NCI-H1105 treated with DMSO at 0.1 percent for 48 hours (cell line): Measurements from ENCODE around the gene OFD1.

ENCODE experiments used
- DNase-seq: peaks from one replicate; lab custom pipeline; 2025; lab: John Stamatoyannopoulos, UW

Gene OFD1

GRCh38 chrX:13793897-13794296 lies 59.3 kb downstream of the OFD1 start:
- no peak for DNase-seq

DNA sequence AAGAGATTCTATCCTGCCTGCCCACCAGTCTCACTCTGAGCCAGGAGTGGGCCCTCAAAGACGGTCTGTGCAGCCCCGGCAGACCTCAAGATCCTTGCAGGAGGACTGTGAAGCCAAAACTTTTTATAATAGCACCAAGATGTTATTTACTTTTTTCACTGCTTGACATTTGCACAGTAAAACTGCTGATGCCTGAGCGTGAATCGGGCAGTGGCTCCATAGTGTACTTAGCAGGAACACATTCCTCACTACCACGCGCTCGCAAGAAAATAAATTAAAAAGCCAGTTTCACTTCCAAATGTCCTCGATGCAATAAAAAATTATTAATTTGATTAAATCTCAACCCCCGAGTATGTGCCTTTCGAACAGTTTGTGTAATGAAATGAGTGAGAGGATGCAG lies 59.9 kb downstream of the OFD1 start:
- no peak for DNase-seq

GRCh38 chrX:13797512-13797911 lies 63.0 kb downstream of the OFD1 start:
- no peak for DNase-seq

- no peak for DNase-seq
Measured at GRCh38 chrX:13798184-13798583, 63.6 kb downstream of the OFD1 start.

GRCh38 chrX:13803116-13803515 lies 68.6 kb downstream of the OFD1 start:
- DNase-seq: no peak

GRCh38 chrX:13805241-13805640 lies 70.7 kb downstream of the OFD1 start:
- no peak for DNase-seq

DNA sequence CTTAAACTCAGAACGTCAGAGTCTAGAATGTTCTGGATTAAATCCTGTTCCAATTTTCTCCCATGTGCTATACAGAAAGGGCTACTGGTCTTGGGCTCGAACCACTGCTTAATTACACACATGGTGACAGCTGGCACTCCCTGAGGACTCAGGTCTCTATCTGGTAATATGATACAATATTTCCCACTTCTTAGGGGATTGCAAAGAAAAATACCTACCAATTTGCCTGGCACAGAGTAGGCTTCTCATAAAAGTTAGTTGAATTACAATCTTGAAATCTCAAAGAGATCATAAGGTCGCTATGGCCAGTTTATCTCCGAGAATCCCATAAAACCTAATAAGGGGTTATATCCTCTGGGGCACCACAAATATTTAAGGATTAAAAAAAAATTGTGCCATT lies 73.7 kb downstream of the OFD1 start:
- peak; percentile 59 for DNase-seq

- DNase-seq: no peak
Measured at GRCh38 chrX:13808865-13809264, 74.3 kb downstream of the OFD1 start.

DNA sequence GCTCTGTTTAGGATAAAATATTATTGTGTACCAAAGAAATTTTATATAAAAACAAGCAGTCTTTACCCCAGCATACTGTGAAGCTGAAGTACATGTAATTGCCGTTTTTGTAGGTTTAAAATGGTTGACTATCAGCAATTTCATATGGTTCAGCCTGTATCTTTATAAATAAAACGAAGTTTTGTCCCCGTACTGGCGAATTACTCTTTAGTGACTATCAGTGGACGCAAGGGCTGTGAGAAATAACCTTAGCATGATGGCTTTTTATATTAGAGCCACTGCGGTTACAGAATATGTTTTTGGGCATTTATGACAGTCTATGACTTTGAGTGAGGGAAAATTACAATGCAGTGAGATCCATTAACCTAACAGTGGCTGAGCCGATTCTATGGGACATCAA lies 81.1 kb downstream of the OFD1 start:
- no peak for DNase-seq

DNA sequence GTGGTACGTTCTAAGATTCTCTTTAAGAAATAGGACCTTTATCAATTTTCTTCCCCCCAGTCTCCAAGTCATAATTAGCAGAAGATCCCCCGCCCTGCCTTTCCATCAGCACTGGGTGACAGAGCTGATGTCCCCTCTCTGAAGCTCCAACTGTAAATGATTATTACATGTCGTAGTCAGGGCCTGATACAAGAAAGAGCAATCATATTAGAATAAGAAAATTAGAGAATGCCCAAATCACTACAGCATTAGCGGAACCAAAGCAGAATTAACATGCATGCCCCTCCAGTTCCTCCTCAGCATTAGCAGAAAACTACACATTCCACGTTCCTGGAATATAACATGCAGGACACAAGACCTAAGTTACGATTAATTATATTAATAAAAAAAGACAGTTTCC lies 81.6 kb downstream of the OFD1 start:
- no peak for DNase-seq

GRCh38 chrX:13816643-13817627 lies 82.4 kb downstream of the OFD1 start, which contains the start of gene GPM6B:
TSS of gene GPM6B (minus strand) at chrX:13817093. CDS start at chrX:13816904, 189 bp downstream.
- DNase-seq: no peak
